K562 (cell line): ENCODE results near the gene CYB561A3. TPM values are rescaled to one million over a fixed set of nuclear protein-coding genes. Genes with fewer than 3 reads are reported as not detected.

ENCODE experiments used
- ATAC-seq: fragments of 200-7000 bp; cut with Tn5 transposase; 3 replicates; pipeline ENCODE4 v1.9.1; 2020; ENCODE audit warnings: moderate library complexity
- BruUV-seq: library from RNA; stranded (reverse); fragments of 400-500 nt; replicated peaks from 2 replicates; lab custom pipeline; 2021; lab: Mats Ljungman, UMichigan
- CTCF ChIA-PET: fragments of 300-600 bp; formaldehyde crosslinking; extraction: SDS; loops from one replicate; lab custom pipeline; 2021; ENCODE audit warnings: low intra/inter-chr PET ratio; lab: Yijun Ruan, JAX
- POLR2A ChIA-PET: fragments of 300-600, 350-650 bp; sonication (Branson Sonifier 250); formaldehyde crosslinking; extraction: SDS; loops from one replicate; lab custom pipeline; 2021; ENCODE audit warnings: antibody characterized with exemption, inconsistent platforms; lab: Yijun Ruan, JAX
- DNase-seq, 4 experiments: peaks; one replicate each; pipeline versions ENCODE4 v3.0.0 to v3.0.0-alpha.2; 2011 to 2018; ENCODE audit warnings: low spot score in 3 of 4, mixed read lengths in 3 of 4; ENCODE audit errors: extremely low read depth in 1 of 4
- FAIRE-seq: peaks from 2 replicates; lab custom pipeline; 2011; peaks lifted over from hg19 to GRCh38; lab: Jason Lieb, UNC
- H2AFZ ChIP-seq: 2 replicates; pipeline ENCODE4 v1.6.0; 2011; ENCODE audit warnings: low read depth, low read length, control low read depth, inconsistent platforms
- H3K27ac ChIP-seq: fragments of 200-600 bp; 3 replicates; pipeline ENCODE4 v1.8.0; 2011; ENCODE audit warnings: low read depth, mild to moderate bottlenecking, control low read depth, inconsistent platforms, low read length, moderate library complexity, mixed read lengths; ENCODE audit errors: extremely low read depth
- H3K27me3 ChIP-seq, 2 experiments: fragments of 300-600 bp in 1 of 2; 2 replicates in 1 of 2; 3 replicates in 1 of 2; pipeline versions ENCODE4 v1.6.0 to v1.8.0; 2011; ENCODE audit warnings: inconsistent platforms in 2 of 2, low read length in 2 of 2, mild to moderate bottlenecking in 1 of 2, mixed read lengths in 1 of 2, moderate library complexity in 1 of 2; ENCODE audit not compliant: control insufficient read depth in 2 of 2, insufficient read depth in 2 of 2
- H3K36me3 ChIP-seq: fragments of 300-600 bp; 3 replicates; pipeline ENCODE4 v1.8.0; 2011; ENCODE audit warnings: mild to moderate bottlenecking, low read length, inconsistent platforms; ENCODE audit not compliant: control insufficient read depth, insufficient read depth
- H3K4me1 ChIP-seq, 2 experiments: fragments of 200-600 bp in 1 of 2; replicated peaks in 1 of 2; 2 replicates in 1 of 2; 3 replicates in 1 of 2; pipeline versions ENCODE4 v1.5.1 to v1.8.0; 2011; ENCODE audit warnings: inconsistent platforms in 2 of 2, low read length in 2 of 2, mild to moderate bottlenecking in 1 of 2, mixed read lengths in 1 of 2, moderate library complexity in 1 of 2; ENCODE audit not compliant: control insufficient read depth in 2 of 2, insufficient read depth in 2 of 2
- H3K4me2 ChIP-seq: 2 replicates; pipeline ENCODE4 v1.6.1; 2011; ENCODE audit warnings: low read length, control low read depth, inconsistent platforms, mixed read lengths; ENCODE audit not compliant: insufficient read depth
- H3K4me3 ChIP-seq: fragments of 200-600 bp; sonication (generic), shearing (Covaris generic); 2 replicates; pipeline ENCODE4 v1.5.1; 2016; ENCODE audit warnings: control low read depth, inconsistent platforms
- H3K79me2 ChIP-seq: fragments of 200-600 bp; 3 replicates; pipeline ENCODE4 v1.8.0; 2011; ENCODE audit warnings: low read length, inconsistent platforms; ENCODE audit not compliant: control insufficient read depth, insufficient read depth
- H3K9ac ChIP-seq, 2 experiments: 2 replicates each; pipeline versions ENCODE4 v1.6.0 to v1.6.1; 2011; ENCODE audit warnings: low read depth in 2 of 2, low read length in 2 of 2, control low read depth in 1 of 2, inconsistent platforms in 1 of 2, mild to moderate bottlenecking in 1 of 2, mixed read lengths in 1 of 2; ENCODE audit not compliant: insufficient read depth in 1 of 2
- H3K9me1 ChIP-seq: one replicate; pipeline ENCODE4 v1.6.0; 2011; ENCODE audit warnings: inconsistent platforms, mild to moderate bottlenecking, low read length, moderate library complexity; ENCODE audit not compliant: control insufficient read depth, insufficient read depth
- H3K9me3 ChIP-seq: replicated peaks from 2 replicates; pipeline ENCODE4 v1.5.1; 2011; ENCODE audit warnings: low read depth, low read length, inconsistent platforms; ENCODE audit not compliant: control insufficient read depth, insufficient read depth
- H4K20me1 ChIP-seq: replicated peaks from 2 replicates; pipeline ENCODE4 v1.6.1; 2011; ENCODE audit warnings: low read length, inconsistent platforms, mixed read lengths; ENCODE audit not compliant: control insufficient read depth, insufficient read depth
- CREB1 ChIP-seq, 2 experiments: sonication (generic) in 1 of 2; formaldehyde crosslinking in 1 of 2; IDR thresholded peaks; 2 replicates each; pipeline versions ENCODE4 v1.6.1 to v1.8.0; 2012 to 2022; ENCODE audit warnings: inconsistent platforms in 1 of 2, mild to moderate bottlenecking in 1 of 2, missing genetic modification reagents in 1 of 2, moderate library complexity in 1 of 2
- DPF2 ChIP-seq: fragments of 450-650 bp; IDR thresholded peaks from 2 replicates; pipeline ENCODE4 v1.6.1; 2016
- FOXJ2 ChIP-seq: fragments of 200-800 bp; sonication (Bioruptor generic); IDR thresholded peaks from 2 replicates; pipeline ENCODE4 v1.6.1; 2016; ENCODE audit warnings: missing genetic modification characterization, missing compliant biosample characterization
- GABPB1 ChIP-seq: sonication (generic); formaldehyde crosslinking; IDR thresholded peaks from 2 replicates; pipeline ENCODE4 v1.8.0; 2022; ENCODE audit warnings: mild to moderate bottlenecking, missing genetic modification reagents
- KLF16 ChIP-seq: IDR thresholded peaks from 2 replicates; pipeline ENCODE4 v1.6.1; 2016; ENCODE audit warnings: antibody characterized with exemption
- SMARCA4 ChIP-seq: fragments of 450-650 bp; IDR thresholded peaks from 2 replicates; pipeline ENCODE4 v1.6.1; 2016
- TEAD1 ChIP-seq, 2 experiments: fragments of 450-650 bp in 1 of 2; sonication (generic) in 1 of 2; formaldehyde crosslinking; IDR thresholded peaks; 2 replicates each; pipeline versions ENCODE4 v1.4.0 to v1.8.0; 2020 to 2022; ENCODE audit warnings: mild to moderate bottlenecking in 2 of 2, missing genetic modification reagents in 1 of 2
- TEAD4 ChIP-seq, 2 experiments: sonication (generic) in 1 of 2; formaldehyde crosslinking in 1 of 2; IDR thresholded peaks; 2 replicates each; pipeline versions ENCODE4 v1.6.1 to v1.8.0; 2012 to 2022; ENCODE audit warnings: borderline replicate concordance in 1 of 2, inconsistent platforms in 1 of 2, low read length in 1 of 2, mild to moderate bottlenecking in 1 of 2, missing genetic modification reagents in 1 of 2
- TRIM25 ChIP-seq: fragments of 450-650 bp; IDR thresholded peaks from 2 replicates; pipeline ENCODE4 v1.7.0; 2016; ENCODE audit warnings: borderline replicate concordance
- ZKSCAN8 ChIP-seq: fragments of 200-800 bp; sonication (Bioruptor generic); IDR thresholded peaks from 2 replicates; pipeline ENCODE4 v1.6.1; 2016; ENCODE audit warnings: missing genetic modification characterization, missing compliant biosample characterization
- ZNF311 ChIP-seq: fragments of 250-450 bp; sonication (Bioruptor Pico); IDR thresholded peaks from 2 replicates; pipeline ENCODE4 v1.4.0; 2020; ENCODE audit warnings: mild to moderate bottlenecking, moderate library complexity
- ZNF785 ChIP-seq: fragments of 250-450 bp; sonication (Bioruptor Pico); IDR thresholded peaks from 2 replicates; pipeline ENCODE4 v1.4.0; 2020; ENCODE audit warnings: mild to moderate bottlenecking
- WGBS: fragments of 100-300 bp; shearing (Covaris generic); methylation state at CpG from one replicate; pipeline ENCODE4 v1.1.6; 2016; ENCODE audit warnings: low coverage, mixed read lengths; ENCODE audit not compliant: insufficient coverage; ENCODE audit errors: missing lambda C conversion rate; 5-methylcytosine and 5-hydroxymethylcytosine counted together
- in situ Hi-C: fragments of 300-500 bp; cut with MboI; formaldehyde crosslinking; loops from 4 replicates; pipeline ENCODE4 v1.15.0; 2018; ENCODE audit warnings: inconsistent platforms, mixed read lengths
- intact Hi-C: fragments of 100-400 bp; cut with micrococcal nuclease; formaldehyde crosslinking; loops from 2 replicates; pipeline ENCODE4 v1.14.2; 2022
- polyA plus RNA-seq, 8 experiments: library from polyadenylated mRNA; depleted of rRNA in 4 of 8; stranded (reverse) in 5 of 8; unstranded in 3 of 8; fragments of >200 nt; fragmentation: Nextera tagmentation in 2 of 8; fragmentation: Illumina TruSeq in 1 of 8; extraction: Ambion mirVana in 2 of 8; extraction: Trizol in 1 of 8; gene quantifications; 2 replicates each; pipeline versions ENCODE4 v1.2.1 to v1.2.3, GENCODE V29; 2011 to 2014; ENCODE audit warnings: inconsistent platforms in 1 of 8, missing spikeins in 1 of 8
- total RNA-seq, 7 experiments: library from RNA; depleted of rRNA in 6 of 7; stranded (reverse); fragments of >200 nt in 6 of 7; fragmentation: Illumina TruSeq in 2 of 7; extraction: Trizol in 2 of 7; gene quantifications; 2 replicates each; pipeline versions ENCODE4 v1.2.1 to v1.2.3, GENCODE V29; 2011 to 2021; ENCODE audit warnings: low replicate concordance in 1 of 7
- TF ChIP-seq, protein P1 (sequence below), 2 experiments: fragments of 150-350 bp in 1 of 2; IDR thresholded peaks; 2 replicates each; pipeline ENCODE4 v1.6.1; 2012 to 2016; ENCODE audit warnings: low read depth in 2 of 2, low read length in 2 of 2, mild to moderate bottlenecking in 1 of 2, moderate library complexity in 1 of 2

CYB561A3 gene
- total and polyA plus RNA-seq, 9 of the 15 experiments (the other 6 are each of a cell fraction or from before 2014, with no cell fraction given) = 29.2 to 78.9 (median 37.9) TPM

DNA sequence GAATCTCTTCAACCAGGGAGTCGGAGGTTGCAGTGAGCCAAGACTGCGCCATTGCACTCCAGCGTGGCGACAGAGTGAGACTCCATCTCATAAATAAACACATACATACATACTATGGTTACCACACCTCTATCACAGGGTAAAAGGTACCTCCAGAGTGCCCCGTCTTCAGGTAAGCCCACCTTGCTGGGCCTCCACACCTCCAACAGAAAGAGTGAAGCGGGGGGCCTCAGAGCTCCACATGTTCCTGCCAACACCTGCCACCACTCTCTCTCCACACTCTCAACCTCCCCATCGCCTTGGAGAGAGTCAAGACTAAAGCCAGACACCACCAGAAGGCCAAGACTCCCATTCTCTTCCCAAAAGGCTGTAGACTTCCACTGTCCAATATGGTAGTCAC is 56.3 kb downstream of the CYB561A3 start:
- no peak for ATAC-seq
- Histone ChIP-seq H3K27ac (no peak overlapping the region), H3K9ac (no peak overlapping the region), H3K27me3 (no peaks in the 10 kb centered on the region), H4K20me1 (no peaks in the 10 kb centered on the region), H3K9me1 (peaks cover 3% of the 10 kb centered on the region), H3K4me2 (no peak overlapping the region), H3K9me3 (no peaks in the 10 kb centered on the region), H3K4me1 (no peaks in the 10 kb centered on the region), H3K79me2 (no peaks in the 10 kb centered on the region), H3K4me3 (no peak overlapping the region), H3K36me3 (peaks cover 98% of the 10 kb centered on the region), H2AFZ (no peak overlapping the region)
- ChIA-PET CTCF (no interaction called here), POLR2A (interaction anchor here (0.6 to 2.0 kb wide), 3 partner anchors 10 to 23 kb away, joined by 4 to 6 read pairs (median 5); no protein-coding TSS in a partner anchor)
- 97% methylated on average over 7 of the region's 7 CpGs for WGBS
- no peak for TF ChIP-seq KLF16
- TF ChIP-seq ZKSCAN8 (CRISPR knock-in tag) = no peak
- TF ChIP-seq ZNF311 (CRISPR knock-in tag) = no peak
- no peak for TF ChIP-seq CREB1 (IDR thresholded peaks at IDR 0.05)
- TF ChIP-seq CREB1 (CRISPR knock-in tag; IDR thresholded peaks at IDR 0.05) = no peak
- no peak for TF ChIP-seq SMARCA4
- TF ChIP-seq, protein P1, sequence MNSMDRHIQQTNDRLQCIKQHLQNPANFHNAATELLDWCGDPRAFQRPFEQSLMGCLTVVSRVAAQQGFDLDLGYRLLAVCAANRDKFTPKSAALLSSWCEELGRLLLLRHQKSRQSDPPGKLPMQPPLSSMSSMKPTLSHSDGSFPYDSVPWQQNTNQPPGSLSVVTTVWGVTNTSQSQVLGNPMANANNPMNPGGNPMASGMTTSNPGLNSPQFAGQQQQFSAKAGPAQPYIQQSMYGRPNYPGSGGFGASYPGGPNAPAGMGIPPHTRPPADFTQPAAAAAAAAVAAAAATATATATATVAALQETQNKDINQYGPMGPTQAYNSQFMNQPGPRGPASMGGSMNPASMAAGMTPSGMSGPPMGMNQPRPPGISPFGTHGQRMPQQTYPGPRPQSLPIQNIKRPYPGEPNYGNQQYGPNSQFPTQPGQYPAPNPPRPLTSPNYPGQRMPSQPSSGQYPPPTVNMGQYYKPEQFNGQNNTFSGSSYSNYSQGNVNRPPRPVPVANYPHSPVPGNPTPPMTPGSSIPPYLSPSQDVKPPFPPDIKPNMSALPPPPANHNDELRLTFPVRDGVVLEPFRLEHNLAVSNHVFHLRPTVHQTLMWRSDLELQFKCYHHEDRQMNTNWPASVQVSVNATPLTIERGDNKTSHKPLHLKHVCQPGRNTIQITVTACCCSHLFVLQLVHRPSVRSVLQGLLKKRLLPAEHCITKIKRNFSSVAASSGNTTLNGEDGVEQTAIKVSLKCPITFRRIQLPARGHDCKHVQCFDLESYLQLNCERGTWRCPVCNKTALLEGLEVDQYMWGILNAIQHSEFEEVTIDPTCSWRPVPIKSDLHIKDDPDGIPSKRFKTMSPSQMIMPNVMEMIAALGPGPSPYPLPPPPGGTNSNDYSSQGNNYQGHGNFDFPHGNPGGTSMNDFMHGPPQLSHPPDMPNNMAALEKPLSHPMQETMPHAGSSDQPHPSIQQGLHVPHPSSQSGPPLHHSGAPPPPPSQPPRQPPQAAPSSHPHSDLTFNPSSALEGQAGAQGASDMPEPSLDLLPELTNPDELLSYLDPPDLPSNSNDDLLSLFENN (IDR thresholded peaks at IDR 0.05; ENCODE audit: low read depth in 2 of 2, low read length in 2 of 2) = no peak
- no peak for TF ChIP-seq GABPB1 (CRISPR knock-in tag)
- no peak for TF ChIP-seq ZNF785 (CRISPR knock-in tag)
- no peak for TF ChIP-seq TEAD1 (CRISPR knock-in tag; IDR thresholded peaks at IDR 0.05)
- no peak for TF ChIP-seq FOXJ2 (tag)
- TF ChIP-seq DPF2 = no peak
- no peak for TF ChIP-seq TEAD4 (IDR thresholded peaks at IDR 0.05; ENCODE audit: low read length)
- no peak for TF ChIP-seq TEAD4 (CRISPR knock-in tag; IDR thresholded peaks at IDR 0.05; ENCODE audit: borderline replicate concordance)
- no peak for TF ChIP-seq TRIM25
- intact Hi-C loops (no loop called here), in situ Hi-C loops (no loop called here)
- no peak for FAIRE-seq
- no TSS peak for BruUV-seq
- no peak for DNase-seq
